C4-2B (cell line): ENCODE data around the gene CCDC181.

ENCODE experiments used
- ZFX ChIP-seq: fragments of 450-650 bp; IDR thresholded peaks from 2 replicates; pipeline ENCODE4 v1.6.1; 2017
- TF ChIP-seq, protein P1 (sequence below): fragments of 450-650 bp; conservative IDR thresholded peaks from 2 replicates; pipeline ENCODE4 v1.5.1; 2017; ENCODE audit warnings: mild to moderate bottlenecking

DNA sequence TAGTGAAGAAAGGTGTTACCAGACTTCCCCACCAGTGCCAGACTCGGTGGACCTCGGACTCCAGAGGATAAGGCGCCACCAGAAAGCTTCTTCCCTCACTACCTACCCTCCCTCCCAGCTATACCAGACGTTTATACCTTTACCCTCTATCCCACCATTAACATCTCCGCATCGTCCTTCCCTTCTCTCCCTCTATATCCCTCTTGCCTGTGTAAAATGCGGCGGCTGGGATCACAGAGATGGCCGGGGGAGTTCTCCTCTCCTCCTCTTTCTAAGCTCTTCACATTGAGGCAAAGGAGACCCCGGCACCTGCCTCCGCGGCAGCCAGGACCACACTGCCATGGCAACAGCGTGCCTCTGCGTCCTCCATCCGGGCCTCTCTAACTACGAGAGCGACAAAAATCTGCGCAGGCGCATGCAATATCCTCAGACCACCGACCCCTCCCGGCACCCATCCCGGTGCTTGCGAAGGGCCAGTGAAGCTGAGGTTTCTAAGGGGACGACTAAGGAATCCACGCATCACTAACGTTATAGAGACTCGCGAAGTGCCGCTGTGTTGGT lies at the start of gene CCDC181:
- TF ChIP-seq, protein P1, sequence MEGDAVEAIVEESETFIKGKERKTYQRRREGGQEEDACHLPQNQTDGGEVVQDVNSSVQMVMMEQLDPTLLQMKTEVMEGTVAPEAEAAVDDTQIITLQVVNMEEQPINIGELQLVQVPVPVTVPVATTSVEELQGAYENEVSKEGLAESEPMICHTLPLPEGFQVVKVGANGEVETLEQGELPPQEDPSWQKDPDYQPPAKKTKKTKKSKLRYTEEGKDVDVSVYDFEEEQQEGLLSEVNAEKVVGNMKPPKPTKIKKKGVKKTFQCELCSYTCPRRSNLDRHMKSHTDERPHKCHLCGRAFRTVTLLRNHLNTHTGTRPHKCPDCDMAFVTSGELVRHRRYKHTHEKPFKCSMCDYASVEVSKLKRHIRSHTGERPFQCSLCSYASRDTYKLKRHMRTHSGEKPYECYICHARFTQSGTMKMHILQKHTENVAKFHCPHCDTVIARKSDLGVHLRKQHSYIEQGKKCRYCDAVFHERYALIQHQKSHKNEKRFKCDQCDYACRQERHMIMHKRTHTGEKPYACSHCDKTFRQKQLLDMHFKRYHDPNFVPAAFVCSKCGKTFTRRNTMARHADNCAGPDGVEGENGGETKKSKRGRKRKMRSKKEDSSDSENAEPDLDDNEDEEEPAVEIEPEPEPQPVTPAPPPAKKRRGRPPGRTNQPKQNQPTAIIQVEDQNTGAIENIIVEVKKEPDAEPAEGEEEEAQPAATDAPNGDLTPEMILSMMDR = no peak
- no peak for TF ChIP-seq ZFX
